GM23248 (cell line): ENCODE data around the gene TIFAB.

ENCODE experiments used
- EZH2 ChIP-seq: fragments of 200-600 bp; sonication (generic); IDR thresholded peaks from 2 replicates; pipeline ENCODE4 v1.6.1; 2018; ENCODE audit warnings: antibody characterized with exemption, mild to moderate bottlenecking; ENCODE audit not compliant: insufficient read depth, poor library complexity, severe bottlenecking
- EZH2phosphoT487 ChIP-seq: fragments of 200-600 bp; sonication (generic); IDR thresholded peaks from 2 replicates; pipeline ENCODE4 v1.6.1; 2018; ENCODE audit warnings: antibody characterized with exemption, moderate library complexity, mild to moderate bottlenecking, low read depth; ENCODE audit not compliant: insufficient read depth

DNA sequence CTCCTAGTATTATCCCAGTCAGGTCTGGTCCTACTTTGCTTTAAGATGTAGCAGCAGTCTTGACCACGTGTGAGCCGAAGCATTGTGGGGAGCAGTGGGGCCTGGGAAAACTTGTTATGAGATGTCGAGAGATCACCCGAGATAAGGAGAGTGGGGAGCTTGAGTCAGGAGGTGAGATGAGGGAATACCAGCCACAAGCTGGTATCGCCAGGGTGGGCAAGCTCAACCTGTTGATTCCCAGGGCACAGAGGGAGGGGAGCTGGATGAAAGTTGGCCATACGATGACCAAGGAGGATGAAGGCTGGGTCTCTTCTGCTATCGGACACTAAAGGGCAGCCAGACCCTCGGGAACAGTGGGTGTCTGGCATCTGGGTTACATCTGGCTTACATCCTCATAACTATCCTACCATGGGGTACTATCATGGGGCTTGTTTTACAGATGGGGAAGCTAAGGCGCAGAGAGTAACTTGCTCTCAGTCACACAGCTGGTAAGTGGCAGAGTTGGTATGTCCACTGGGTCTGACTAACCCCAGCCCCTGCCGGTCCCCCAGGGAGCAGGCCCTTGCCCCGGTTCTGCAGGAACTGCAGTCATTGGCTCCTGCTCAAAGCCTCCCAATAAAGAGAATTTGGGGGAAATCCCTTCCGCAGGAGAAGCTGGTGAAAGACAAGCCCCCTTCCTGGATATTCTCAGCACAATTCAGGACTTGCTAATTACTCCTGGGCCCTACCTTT lies 13.4 kb upstream of the TIFAB start:
- TF ChIP-seq EZH2 (no peak), EZH2phosphoT487 (no peak)
